HEK293 (cell line): ENCODE measurements around the gene ZNF668.
A peak's percentile ranks its signal among the peaks of the same experiment; 100 is the strongest.

Experiments
- HIC1 ChIP-seq: fragments of 450-650 bp; formaldehyde crosslinking; IDR thresholded peaks from 2 replicates; pipeline ENCODE4 v1.5.1; 2016; ENCODE audit warnings: missing biosample characterization, missing genetic modification characterization
- INSM2 ChIP-seq: fragments of 450-650 bp; formaldehyde crosslinking; IDR thresholded peaks from 2 replicates; pipeline ENCODE4 v1.5.1; 2016; ENCODE audit warnings: missing biosample characterization, missing genetic modification characterization
- KLF1 ChIP-seq: fragments of 450-650 bp; formaldehyde crosslinking; IDR thresholded peaks from 2 replicates; pipeline ENCODE4 v1.5.1; 2016; ENCODE audit warnings: missing biosample characterization, missing genetic modification characterization
- KLF10 ChIP-seq: fragments of 450-650 bp; IDR thresholded peaks from 2 replicates; pipeline ENCODE4 v1.5.1; 2018; ENCODE audit warnings: missing biosample characterization, mild to moderate bottlenecking, missing genetic modification characterization
- KLF8 ChIP-seq: fragments of 450-650 bp; formaldehyde crosslinking; IDR thresholded peaks from 2 replicates; pipeline ENCODE4 v1.5.1; 2016; ENCODE audit warnings: missing biosample characterization, missing genetic modification characterization
- KLF9 ChIP-seq: fragments of 450-650 bp; formaldehyde crosslinking; IDR thresholded peaks from 2 replicates; pipeline ENCODE4 v1.5.1; 2016; ENCODE audit warnings: missing biosample characterization, missing genetic modification characterization, low read depth
- PRDM10 ChIP-seq: fragments of 450-650 bp; formaldehyde crosslinking; IDR thresholded peaks from 2 replicates; pipeline ENCODE4 v1.5.1; 2016; ENCODE audit warnings: missing biosample characterization, missing genetic modification characterization
- SP7 ChIP-seq: fragments of 450-650 bp; formaldehyde crosslinking; IDR thresholded peaks from 2 replicates; pipeline ENCODE4 v1.5.1; 2016; ENCODE audit warnings: missing biosample characterization, missing genetic modification characterization
- TSHZ1 ChIP-seq: fragments of 450-650 bp; formaldehyde crosslinking; IDR thresholded peaks from 2 replicates; pipeline ENCODE4 v1.5.1; 2016; ENCODE audit warnings: missing biosample characterization, missing genetic modification characterization, borderline replicate concordance
- YY2 ChIP-seq: fragments of 450-650 bp; formaldehyde crosslinking; IDR thresholded peaks from 2 replicates; pipeline ENCODE4 v1.5.1; 2016; ENCODE audit warnings: missing biosample characterization, missing genetic modification characterization
- ZBTB1 ChIP-seq: fragments of 450-650 bp; formaldehyde crosslinking; IDR thresholded peaks from 2 replicates; pipeline ENCODE4 v1.5.1; 2016; ENCODE audit warnings: missing biosample characterization, missing genetic modification characterization
- ZBTB20 ChIP-seq: fragments of 450-650 bp; formaldehyde crosslinking; IDR thresholded peaks from 2 replicates; pipeline ENCODE4 v1.5.1; 2016; ENCODE audit warnings: missing biosample characterization, missing genetic modification characterization
- ZNF324 ChIP-seq: fragments of 450-650 bp; formaldehyde crosslinking; IDR thresholded peaks from 2 replicates; pipeline ENCODE4 v1.5.1; 2016; ENCODE audit warnings: missing biosample characterization, missing genetic modification characterization
- ZNF394 ChIP-seq: fragments of 450-650 bp; formaldehyde crosslinking; IDR thresholded peaks from 2 replicates; pipeline ENCODE4 v1.5.1; 2016; ENCODE audit warnings: missing biosample characterization, missing genetic modification characterization, mild to moderate bottlenecking, moderate library complexity, borderline replicate concordance
- ZNF501 ChIP-seq: fragments of 450-650 bp; formaldehyde crosslinking; IDR thresholded peaks from 2 replicates; pipeline ENCODE4 v1.5.1; 2016; ENCODE audit warnings: missing biosample characterization, missing genetic modification characterization
- ZNF510 ChIP-seq: fragments of 450-650 bp; formaldehyde crosslinking; IDR thresholded peaks from 2 replicates; pipeline ENCODE4 v1.5.1; 2018; ENCODE audit warnings: mild to moderate bottlenecking, missing genetic modification characterization, missing biosample characterization; ENCODE audit not compliant: insufficient replicate concordance
- ZNF596 ChIP-seq: fragments of 450-650 bp; IDR thresholded peaks from 2 replicates; pipeline ENCODE4 v1.5.0; 2018; ENCODE audit warnings: missing biosample characterization, mild to moderate bottlenecking, missing genetic modification characterization, moderate library complexity
- ZNF600 ChIP-seq: fragments of 450-650 bp; formaldehyde crosslinking; IDR thresholded peaks from 2 replicates; pipeline ENCODE4 v1.5.1; 2016; ENCODE audit warnings: missing biosample characterization, missing genetic modification characterization
- ZNF626 ChIP-seq: fragments of 450-650 bp; sonication (Bioruptor Pico); formaldehyde crosslinking; IDR thresholded peaks from 2 replicates; pipeline ENCODE4 v1.5.1; 2018; ENCODE audit warnings: missing biosample characterization, missing genetic modification characterization, inconsistent platforms
- ZNF645 ChIP-seq: fragments of 450-650 bp; formaldehyde crosslinking; IDR thresholded peaks from 2 replicates; pipeline ENCODE4; 2016; ENCODE audit warnings: missing biosample characterization, missing genetic modification characterization
- ZNF660 ChIP-seq: fragments of 450-650 bp; IDR thresholded peaks from 2 replicates; pipeline ENCODE4 v1.5.1; 2018; ENCODE audit warnings: missing biosample characterization, mild to moderate bottlenecking, missing genetic modification characterization
- ZNF843 ChIP-seq: fragments of 450-650 bp; formaldehyde crosslinking; IDR thresholded peaks from 2 replicates; pipeline ENCODE4 v1.5.1; 2016; ENCODE audit warnings: missing biosample characterization, missing genetic modification characterization
- ZXDB ChIP-seq: fragments of 450-650 bp; formaldehyde crosslinking; IDR thresholded peaks from 2 replicates; pipeline ENCODE4 v1.5.1; 2016; ENCODE audit warnings: missing biosample characterization, missing genetic modification characterization

Gene ZNF668

GRCh38 chr16:31033709-31034492, 40.1 kb downstream of the ZNF668 start (continued):
- TF ChIP-seq ZXDB (tag by site-specific recombination) = peak; percentile 51; the same call in 1 of the 2 replicates
- TF ChIP-seq KLF8 (tag by site-specific recombination) = no peak
- TF ChIP-seq ZNF510 (tag by site-specific recombination) = no peak
- peak; percentile 58; the same call in 1 of the 2 replicates for TF ChIP-seq SP7 (tag by site-specific recombination)
- TF ChIP-seq ZNF394 (tag by site-specific recombination) = peak; percentile 91
- TF ChIP-seq KLF10 (tag by site-specific recombination) = no peak
- TF ChIP-seq KLF9 (tag by site-specific recombination) = peak; percentile 95
- TF ChIP-seq HIC1 = peak; percentile 50; the same call in 1 of the 2 replicates
- TF ChIP-seq ZNF645 (tag by site-specific recombination) = peak; percentile 78; the same call in 1 of the 2 replicates
- TF ChIP-seq ZNF501 (tag by site-specific recombination) = no peak
- 0 out of 2 replicates have a peak, but pooled peaks have one; percentile 14 for TF ChIP-seq YY2 (tag by site-specific recombination)
- TF ChIP-seq ZBTB20 (tag by site-specific recombination) = peak; percentile 73; the same call in 1 of the 2 replicates
- peak; percentile 68 for TF ChIP-seq PRDM10 (tag by site-specific recombination)
- TF ChIP-seq ZNF626 = no peak
- peak; percentile 20; the same call in 1 of the 2 replicates for TF ChIP-seq INSM2 (tag by site-specific recombination)
- TF ChIP-seq ZNF843 (tag by site-specific recombination) = 0 out of 2 replicates have a peak, but pooled peaks have one; percentile 13
- TF ChIP-seq ZNF324 = peak; percentile 61; the same call in 1 of the 2 replicates
- TF ChIP-seq ZNF600 = peak; percentile 91
- no peak for TF ChIP-seq ZBTB1
- 0 out of 2 replicates have a peak, but pooled peaks have one; percentile 24 for TF ChIP-seq KLF1
- no peak for TF ChIP-seq ZNF596 (tag by site-specific recombination)
- 0 out of 2 replicates have a peak, but pooled peaks have one; percentile 35 for TF ChIP-seq ZNF660 (tag by site-specific recombination)
- TF ChIP-seq TSHZ1 (tag by site-specific recombination) = no peak
